D721Med (cell line): ENCODE data around the gene NPTX1.

Experiments
- DNase-seq: peaks from one replicate; pipeline ENCODE4 v3.0.0; 2011; ENCODE audit warnings: low spot score; ENCODE audit not compliant: insufficient read length
- FAIRE-seq: peaks from 2 replicates; lab custom pipeline; 2011; peaks lifted over from hg19 to GRCh38; lab: Jason Lieb, UNC
- CTCF ChIP-seq: IDR thresholded peaks from 2 replicates; pipeline ENCODE4 v1.5.1; 2012; ENCODE audit warnings: mild to moderate bottlenecking, control low read depth; ENCODE audit not compliant: insufficient read depth; ENCODE audit errors: missing control alignments

Gene NPTX1

GRCh38 chr17:80442764-80443163 is 33.6 kb downstream of the NPTX1 start:
- TF ChIP-seq CTCF, result no peak
- DNase-seq, result no peak

GRCh38 chr17:80442323-80442659 is 34.1 kb downstream of the NPTX1 start:
- no peak for TF ChIP-seq CTCF
- FAIRE-seq (no peak), DNase-seq (no peak)

More at GRCh38 chr17:80442764-80443163, 33.6 kb downstream of the NPTX1 start:
- FAIRE-seq, result no peak

DNA sequence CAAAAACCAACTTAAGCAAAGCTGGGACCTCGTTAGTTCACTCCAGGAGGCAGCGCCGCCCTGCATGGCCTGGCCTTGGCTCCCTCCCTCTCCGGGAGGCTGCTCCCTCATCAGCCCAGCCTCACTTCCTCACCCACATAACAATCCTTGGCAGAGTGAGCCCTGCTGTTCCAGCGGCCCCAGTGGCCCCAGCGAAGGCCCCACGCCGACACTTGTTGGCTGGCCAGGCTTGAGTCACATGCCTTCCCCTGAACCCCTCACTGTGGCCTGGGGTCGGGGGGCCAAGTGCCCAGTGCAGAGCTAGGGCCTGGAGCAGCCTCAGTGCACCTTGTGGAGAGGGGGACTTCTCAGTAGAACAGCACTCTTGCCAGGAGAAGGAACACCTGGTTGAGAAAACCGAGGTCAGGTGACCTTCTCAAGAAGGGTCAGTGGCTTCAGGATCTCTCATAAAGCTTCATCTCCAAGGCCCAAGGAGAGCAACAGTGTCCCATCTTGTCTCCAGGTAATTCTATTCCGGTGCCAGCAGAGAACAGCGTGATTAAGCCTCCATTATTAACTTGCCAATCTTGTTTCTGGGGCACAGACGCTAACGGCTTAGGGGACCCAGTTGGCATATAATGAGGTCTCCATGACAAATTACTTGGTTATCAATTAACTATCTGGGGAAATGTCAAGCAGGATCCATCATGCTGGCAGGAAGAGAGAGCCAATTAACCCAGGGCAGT is 34.6 kb downstream of the NPTX1 start:
- no peak for DNase-seq
- TF ChIP-seq CTCF, result no peak
- no peak for FAIRE-seq

GRCh38 chr17:80441133-80441578 is 35.3 kb downstream of the NPTX1 start:
- DNase-seq, result no peak
- TF ChIP-seq CTCF, result no peak
- FAIRE-seq, result no peak

- TF ChIP-seq CTCF, result no peak
- FAIRE-seq, result no peak
- DNase-seq, result no peak
Measured at GRCh38 chr17:80439499-80439898, 36.9 kb downstream of the NPTX1 start.

GRCh38 chr17:80438806-80439205 is 37.6 kb downstream of the NPTX1 start:
- no peak for TF ChIP-seq CTCF
- DNase-seq (no peak), FAIRE-seq (no peak)

DNA sequence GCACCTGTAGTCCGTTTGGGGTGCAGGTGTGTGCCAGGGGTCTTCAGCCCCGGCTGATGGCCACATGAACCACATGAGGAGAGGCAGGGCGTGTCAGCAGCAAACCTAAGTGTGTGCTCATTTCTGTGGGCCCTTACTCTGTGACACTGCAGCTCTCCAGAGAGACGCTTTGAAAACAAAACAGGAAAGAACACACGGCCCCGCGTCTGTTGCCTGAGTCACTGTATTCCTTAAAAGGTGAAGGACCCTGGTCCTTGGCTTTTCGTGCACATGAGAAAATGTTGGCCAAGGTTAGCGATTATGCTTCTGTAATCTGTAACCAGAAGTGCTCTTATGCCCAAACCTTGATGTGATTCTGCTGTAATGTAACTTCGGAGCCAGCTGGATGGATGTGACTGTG is 38.9 kb downstream of the NPTX1 start:
- no peak for FAIRE-seq
- TF ChIP-seq CTCF, result no peak

More for the DNA sequence above, 38.9 kb downstream of the NPTX1 start:
- DNase-seq, result no peak
